Retina (tissue), 1 donor: Measurements from ENCODE around the gene FCSK.
A peak's percentile ranks its signal among the peaks of the same experiment; 100 is the strongest.
"Not testable (repeated sequence)": the region's sequence is repeated elsewhere in the genome, so short reads cannot be mapped to it uniquely, and the experiment has no call there.

Experiments used
- DNase-seq: peaks from one replicate; pipeline ENCODE4 v3.0.0-alpha.2; 2016

FCSK gene

GRCh38 chr16:70432723-70433457, 21.5 kb upstream of the FCSK start:
- DNase-seq, result peak; percentile 30

- DNase-seq, result no peak
Measured at GRCh38 chr16:70433458-70434103, 20.8 kb upstream of the FCSK start.

GRCh38 chr16:70434484-70435260, 19.7 kb upstream of the FCSK start:
- DNase-seq, result no peak

GRCh38 chr16:70437017-70437581, 17.3 kb upstream of the FCSK start:
- peak; percentile 62 for DNase-seq

- DNase-seq, result peak; percentile 40
Measured at GRCh38 chr16:70437582-70438557, 16.5 kb upstream of the FCSK start.

GRCh38 chr16:70438585-70438968, 15.8 kb upstream of the FCSK start:
- peak; percentile 28 for DNase-seq

- peak; percentile 98 for DNase-seq
Measured at GRCh38 chr16:70438969-70439862, 15.2 kb upstream of the FCSK start, which contains the start of gene ST3GAL2. Gene ST3GAL2 (minus strand): TSS chr16:70439100. CDS start chr16:70398530, 40,570 bp downstream.

- DNase-seq, result no peak
Measured at GRCh38 chr16:70440009-70440692, 14.2 kb upstream of the FCSK start.

- DNase-seq, result no peak
Measured at GRCh38 chr16:70441406-70441990, 12.9 kb upstream of the FCSK start.

- no peak for DNase-seq
Measured at GRCh38 chr16:70442344-70442743, 12.1 kb upstream of the FCSK start.

- DNase-seq, result no peak
Measured at GRCh38 chr16:70444249-70445063, 9.9 kb upstream of the FCSK start.

- DNase-seq, result no peak
Measured at GRCh38 chr16:70448075-70448474, 6.3 kb upstream of the FCSK start.

- DNase-seq, result not testable (repeated sequence)
Measured at GRCh38 chr16:70450142-70451003, 4.0 kb upstream of the FCSK start.

GRCh38 chr16:70451004-70451340, 3.4 kb upstream of the FCSK start:
- peak; percentile 28 for DNase-seq

- DNase-seq, result no peak
Measured at GRCh38 chr16:70453117-70453891, 1.1 kb upstream of the FCSK start.

GRCh38 chr16:70453892-70454221, 538 bp upstream of the FCSK start:
- no peak for DNase-seq

- DNase-seq, result no peak
Measured at GRCh38 chr16:70455910-70456309, 1.5 kb downstream of the FCSK start.
